Thyroid gland (tissue), 4 donors: ENCODE data around the gene E2F4. TPM values are rescaled to one million over a fixed set of nuclear protein-coding genes. Genes with fewer than 3 reads are reported as not detected.

Experiments
- DNase-seq, 2 donors: peaks; one replicate each; pipeline ENCODE4 v3.0.0-alpha.2; 2019
- H3K27ac ChIP-seq, 3 donors: fragments of 200-600 bp; sonication (generic); 1 replicate in 2 of 3; 2 replicates in 1 of 3; pipeline ENCODE4 v1.5.1; 2016 to 2019; ENCODE audit warnings: mild to moderate bottlenecking in 1 of 3, moderate library complexity in 1 of 3
- H3K27me3 ChIP-seq: fragments of 200-600 bp; sonication (generic); one replicate; pipeline ENCODE4 v1.5.1; 2019
- H3K36me3 ChIP-seq, 2 donors: fragments of 200-600 bp; sonication (generic); one replicate each; pipeline ENCODE4 v1.5.1; 2016 to 2019
- H3K4me1 ChIP-seq, 2 donors: fragments of 200-600 bp; sonication (generic); one replicate each; pipeline ENCODE4 v1.5.1; 2017 to 2019
- H3K4me3 ChIP-seq, 3 donors: fragments of 200-600 bp; sonication (generic); replicated peaks in 1 of 3; 1 replicate in 2 of 3; 2 replicates in 1 of 3; pipeline ENCODE4 v1.5.1; 2016; ENCODE audit warnings: mild to moderate bottlenecking in 1 of 3
- H3K9me3 ChIP-seq: fragments of 200-600 bp; sonication (generic); one replicate; pipeline ENCODE4 v1.5.1; 2017
- POLR2A ChIP-seq, 2 donors: fragments of 450-650 bp; IDR thresholded peaks; one replicate each; pipeline ENCODE4 v1.6.1; 2017; ENCODE audit warnings: antibody characterized with exemption in 2 of 2, mild to moderate bottlenecking in 2 of 2, moderate library complexity in 1 of 2
- WGBS, 2 donors: methylation state at CpG; one replicate each; pipeline ENCODE4 v1.1.5; 2017; 5-methylcytosine and 5-hydroxymethylcytosine counted together
- intact Hi-C: fragments of 100-400 bp; cut with DNase I; formaldehyde crosslinking; loops from one replicate; pipeline ENCODE4 v1.15.1; 2023
- total RNA-seq, 4 donors: library from RNA; depleted of rRNA; stranded (reverse); fragments of >200 nt; gene quantifications; one replicate each; pipeline ENCODE4 v1.2.3, GENCODE V29; 2016
- TF ChIP-seq, protein P1 (sequence below), 6 experiments: fragments of 200-600 bp in 3 of 6; fragments of 450-650 bp in 3 of 6; sonication (generic) in 3 of 6; IDR thresholded peaks; one replicate each; pipeline ENCODE4 v1.5.1; 2016 to 2019; ENCODE audit warnings: antibody characterized with exemption in 6 of 6, mild to moderate bottlenecking in 2 of 6, inconsistent platforms in 1 of 6, moderate library complexity in 1 of 6

E2F4 gene
- total RNA-seq, 4 donors from 2014 or later, result 77.6 to 117 (median 89.1) TPM

GRCh38 chr16:67207249-67208091 is 15.5 kb downstream of the E2F4 start:
- no peak for TF ChIP-seq POLR2A (IDR thresholded peaks at IDR 0.05)
- TF ChIP-seq, protein P1, sequence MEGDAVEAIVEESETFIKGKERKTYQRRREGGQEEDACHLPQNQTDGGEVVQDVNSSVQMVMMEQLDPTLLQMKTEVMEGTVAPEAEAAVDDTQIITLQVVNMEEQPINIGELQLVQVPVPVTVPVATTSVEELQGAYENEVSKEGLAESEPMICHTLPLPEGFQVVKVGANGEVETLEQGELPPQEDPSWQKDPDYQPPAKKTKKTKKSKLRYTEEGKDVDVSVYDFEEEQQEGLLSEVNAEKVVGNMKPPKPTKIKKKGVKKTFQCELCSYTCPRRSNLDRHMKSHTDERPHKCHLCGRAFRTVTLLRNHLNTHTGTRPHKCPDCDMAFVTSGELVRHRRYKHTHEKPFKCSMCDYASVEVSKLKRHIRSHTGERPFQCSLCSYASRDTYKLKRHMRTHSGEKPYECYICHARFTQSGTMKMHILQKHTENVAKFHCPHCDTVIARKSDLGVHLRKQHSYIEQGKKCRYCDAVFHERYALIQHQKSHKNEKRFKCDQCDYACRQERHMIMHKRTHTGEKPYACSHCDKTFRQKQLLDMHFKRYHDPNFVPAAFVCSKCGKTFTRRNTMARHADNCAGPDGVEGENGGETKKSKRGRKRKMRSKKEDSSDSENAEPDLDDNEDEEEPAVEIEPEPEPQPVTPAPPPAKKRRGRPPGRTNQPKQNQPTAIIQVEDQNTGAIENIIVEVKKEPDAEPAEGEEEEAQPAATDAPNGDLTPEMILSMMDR (IDR thresholded peaks at IDR 0.05), result no peak
- intact Hi-C loops, result no loop called here
- no peaks in the 10 kb centered on the region for H3K4me1 ChIP-seq
- no peak for DNase-seq
- H3K27me3 ChIP-seq, result no peaks in the 10 kb centered on the region
- peaks cover 7 to 11% of the 10 kb centered on the region in 2 donors for H3K36me3 ChIP-seq
- no peak overlapping the region for H3K27ac ChIP-seq
- H3K4me3 ChIP-seq, result no peak overlapping the region
- 76 to 85% methylated on average over 10 to 21 of the region's 21 CpGs for WGBS, 2 donors
- H3K9me3 ChIP-seq, result no peaks in the 10 kb centered on the region

DNA sequence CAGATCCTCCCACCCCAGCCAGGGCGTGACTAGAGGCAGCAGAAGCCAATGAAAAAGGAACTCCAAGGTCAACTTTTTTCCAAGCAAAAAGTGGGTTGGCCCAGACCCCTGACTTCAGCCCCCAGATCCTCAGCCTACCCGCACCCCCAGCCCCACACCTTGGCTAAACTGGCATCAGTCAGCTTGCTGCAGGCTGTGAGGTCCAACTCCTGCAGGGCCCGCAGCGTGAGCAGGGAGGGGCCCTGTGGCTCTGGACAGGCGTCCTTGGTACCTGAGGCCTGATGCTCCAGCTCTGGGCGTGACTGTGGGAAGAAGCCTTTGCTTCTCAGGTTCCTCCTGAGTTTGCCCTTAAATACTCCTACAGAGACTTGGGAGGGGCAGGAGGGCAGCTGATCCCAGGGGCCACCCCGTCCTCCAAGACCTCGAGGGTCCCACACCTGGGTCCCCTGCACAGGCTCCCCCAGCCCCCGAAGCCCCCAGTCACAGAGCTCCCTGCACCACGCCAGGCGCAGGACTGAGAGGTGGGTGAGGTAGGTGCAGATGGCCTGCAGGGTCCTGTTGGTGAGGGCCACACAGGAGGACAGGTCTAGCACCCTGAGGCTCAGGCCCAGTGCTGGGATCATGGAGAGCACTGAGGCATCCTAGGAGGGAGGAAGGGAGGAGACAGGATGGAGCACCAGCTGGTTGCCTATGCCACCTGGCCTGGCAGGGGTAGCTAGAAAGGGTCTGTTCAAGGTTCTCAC is 16.4 kb downstream of the E2F4 start:
- Histone ChIP-seq H3K27me3 (no peaks in the 10 kb centered on the region), H3K4me1 (no peaks in the 10 kb centered on the region), H3K36me3 (peaks cover 4% of the 10 kb centered on the region in 2 donors), H3K27ac (no peak overlapping the region), H3K9me3 (no peaks in the 10 kb centered on the region), H3K4me3 (no peak overlapping the region)
- TF ChIP-seq POLR2A (IDR thresholded peaks at IDR 0.05), result no peak
- TF ChIP-seq, protein P1 (IDR thresholded peaks at IDR 0.05), result no peak
- 90 to 96% methylated on average over 8 to 11 of the region's 11 CpGs for WGBS, 2 donors
- intact Hi-C loops, result no loop called here
- DNase-seq, result no peak

DNA sequence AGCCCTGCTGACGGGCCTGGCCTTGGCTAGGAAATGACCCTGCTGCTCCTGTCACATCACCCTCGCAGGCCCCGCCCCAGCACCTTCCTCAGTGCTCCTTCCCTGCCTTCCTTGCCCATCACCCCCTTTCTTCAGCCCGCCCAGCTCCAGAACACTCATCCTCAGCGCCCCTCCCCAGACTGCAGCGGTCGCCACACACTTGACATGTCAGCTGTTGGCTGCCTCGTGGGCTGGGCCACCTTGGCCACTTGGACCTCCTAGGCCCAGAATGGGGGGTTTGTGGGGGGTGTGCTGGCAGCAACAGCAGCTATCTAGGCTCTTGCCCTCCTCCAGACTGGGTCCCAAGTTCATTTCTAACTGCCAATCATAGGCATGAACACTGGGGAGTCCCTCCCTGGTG is 17.6 kb downstream of the E2F4 start:
- TF ChIP-seq, protein P1 (IDR thresholded peaks at IDR 0.05), result no peak
- TF ChIP-seq POLR2A (IDR thresholded peaks at IDR 0.05), result no peak
- DNase-seq, result no peak
- intact Hi-C loops, result no loop called here
- no peaks in the 10 kb centered on the region for H3K36me3 ChIP-seq
- H3K4me3 ChIP-seq, result no peak overlapping the region
- H3K27me3 ChIP-seq, result no peaks in the 10 kb centered on the region
- no peaks in the 10 kb centered on the region for H3K9me3 ChIP-seq
- no peaks in the 10 kb centered on the region for H3K4me1 ChIP-seq
- 78 to 83% methylated on average over 8 of the region's 8 CpGs for WGBS, 2 donors
- no peak overlapping the region for H3K27ac ChIP-seq

DNA sequence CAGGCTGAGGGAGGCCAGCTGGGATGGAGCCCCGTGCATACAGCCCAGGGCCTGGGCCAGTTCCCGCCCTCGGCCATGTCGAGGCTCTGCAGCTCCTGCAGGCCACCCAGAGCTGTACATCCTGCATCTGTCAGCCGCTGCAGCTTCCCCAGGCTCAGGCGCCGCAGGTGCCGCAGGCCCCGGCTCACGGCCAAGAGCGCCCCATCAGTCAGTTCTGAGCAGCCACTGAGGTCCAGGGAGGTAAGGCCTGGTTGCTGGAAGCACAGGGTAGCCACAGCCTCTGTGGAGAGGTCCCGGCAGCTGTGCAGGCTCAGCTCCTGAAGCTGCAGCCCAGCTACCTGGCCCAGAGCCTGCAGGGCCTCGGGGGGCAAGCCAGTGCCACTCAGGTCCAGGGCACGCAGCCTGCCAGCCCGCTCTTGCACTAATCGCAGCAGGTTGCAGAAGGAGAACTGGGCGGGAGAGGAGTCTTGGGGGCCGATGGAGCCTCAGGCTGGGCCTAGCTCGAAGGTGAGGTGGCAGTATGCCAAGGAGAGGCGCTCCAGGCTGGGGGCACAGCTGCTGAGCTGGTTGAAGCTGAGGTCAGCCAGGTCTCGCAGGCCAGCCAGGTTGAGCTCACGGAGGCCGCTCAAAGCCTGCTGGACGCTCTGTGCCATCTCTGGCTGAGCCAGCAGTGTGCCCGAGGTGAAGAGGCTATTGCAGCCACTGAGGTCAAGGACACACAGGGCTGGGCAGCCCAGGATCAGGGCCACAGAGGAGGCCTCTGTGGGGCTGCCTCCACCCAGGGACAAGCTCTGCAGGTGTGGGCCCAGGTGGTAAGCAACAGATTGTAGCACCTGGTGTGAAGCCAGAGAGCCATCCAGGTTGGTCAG is 18.3 kb downstream of the E2F4 start:
- intact Hi-C loops, result no loop called here
- DNase-seq, result no peak
- Histone ChIP-seq H3K4me1 (no peaks in the 10 kb centered on the region), H3K27me3 (no peaks in the 10 kb centered on the region), H3K36me3 (no peaks in the 10 kb centered on the region), H3K9me3 (no peaks in the 10 kb centered on the region), H3K4me3 (no peak overlapping the region), H3K27ac (no peak overlapping the region)
- TF ChIP-seq POLR2A (IDR thresholded peaks at IDR 0.05), result no peak
- TF ChIP-seq, protein P1 (IDR thresholded peaks at IDR 0.05), result no peak
- 84 to 88% methylated on average over 6 to 7 of the region's 25 CpGs for WGBS, 2 donors
